Loucy (cell line): ENCODE results near the gene SLX9.

Experiments
- CTCF ChIP-seq: fragments of 200-600 bp; sonication (generic); conservative IDR thresholded peaks from 2 replicates; pipeline ENCODE4 v1.5.1; 2014; ENCODE audit warnings: mild to moderate bottlenecking, antibody characterized with exemption, low read length
- EZH2phosphoT487 ChIP-seq: fragments of 200-600 bp; IDR thresholded peaks from 2 replicates; pipeline ENCODE4 v1.6.1; 2018; ENCODE audit warnings: antibody characterized with exemption, mild to moderate bottlenecking, moderate library complexity, borderline replicate concordance

GRCh38 chr21:44965251-44966022 lies 25.6 kb downstream of the SLX9 start:
- TF ChIP-seq EZH2phosphoT487 (no peak), CTCF (no peak)
